GM12873 (cell line): ENCODE data around the gene RASGRP3.

ENCODE experiments used
- TF ChIP-seq, protein P1 (sequence below): IDR thresholded peaks from 2 replicates; pipeline ENCODE4 v1.5.1; 2012; ENCODE audit warnings: low read depth, mild to moderate bottlenecking, moderate library complexity, low read length, control low read depth; ENCODE audit not compliant: insufficient read depth; ENCODE audit errors: missing control alignments

RASGRP3 gene, protein sequence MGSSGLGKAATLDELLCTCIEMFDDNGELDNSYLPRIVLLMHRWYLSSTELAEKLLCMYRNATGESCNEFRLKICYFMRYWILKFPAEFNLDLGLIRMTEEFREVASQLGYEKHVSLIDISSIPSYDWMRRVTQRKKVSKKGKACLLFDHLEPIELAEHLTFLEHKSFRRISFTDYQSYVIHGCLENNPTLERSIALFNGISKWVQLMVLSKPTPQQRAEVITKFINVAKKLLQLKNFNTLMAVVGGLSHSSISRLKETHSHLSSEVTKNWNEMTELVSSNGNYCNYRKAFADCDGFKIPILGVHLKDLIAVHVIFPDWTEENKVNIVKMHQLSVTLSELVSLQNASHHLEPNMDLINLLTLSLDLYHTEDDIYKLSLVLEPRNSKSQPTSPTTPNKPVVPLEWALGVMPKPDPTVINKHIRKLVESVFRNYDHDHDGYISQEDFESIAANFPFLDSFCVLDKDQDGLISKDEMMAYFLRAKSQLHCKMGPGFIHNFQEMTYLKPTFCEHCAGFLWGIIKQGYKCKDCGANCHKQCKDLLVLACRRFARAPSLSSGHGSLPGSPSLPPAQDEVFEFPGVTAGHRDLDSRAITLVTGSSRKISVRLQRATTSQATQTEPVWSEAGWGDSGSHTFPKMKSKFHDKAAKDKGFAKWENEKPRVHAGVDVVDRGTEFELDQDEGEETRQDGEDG

DNA sequence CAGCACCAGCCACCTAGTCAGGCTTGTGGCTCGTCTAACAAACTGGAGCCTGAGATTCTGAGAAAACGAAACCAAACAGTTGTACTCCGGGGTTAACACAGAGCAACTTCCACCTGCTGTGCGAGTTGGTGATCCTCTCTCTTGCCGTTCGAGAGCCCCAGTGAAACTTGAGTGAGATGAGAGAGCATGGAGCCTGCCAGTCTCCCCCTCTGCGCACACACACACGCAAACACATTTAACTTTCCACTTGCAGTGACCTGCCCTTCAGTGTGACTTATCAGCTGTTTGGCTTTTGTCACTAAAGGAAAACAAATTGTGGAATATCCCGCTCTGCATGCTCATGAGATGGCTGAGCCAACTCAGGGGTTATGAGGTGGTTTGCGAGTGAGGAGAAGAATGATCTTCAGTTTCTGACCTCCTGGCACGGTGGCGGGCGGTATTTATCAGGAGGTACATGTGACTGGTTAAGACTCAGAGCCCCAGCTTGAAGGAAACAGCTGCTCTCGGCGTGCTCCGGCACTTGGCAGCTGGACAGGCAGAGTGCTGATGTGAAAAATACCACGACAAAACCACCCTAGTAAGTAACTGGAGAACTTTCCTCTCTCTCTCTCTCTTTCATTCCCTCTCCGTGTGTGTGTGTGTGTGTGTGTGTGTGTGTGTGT, at the start of gene RASGRP3:
TSS of gene RASGRP3 (plus strand) at position 519 of the 662 bp plus-strand sequence. CDS start 38,488 bp downstream, outside the sequence.
- TF ChIP-seq, protein P1, sequence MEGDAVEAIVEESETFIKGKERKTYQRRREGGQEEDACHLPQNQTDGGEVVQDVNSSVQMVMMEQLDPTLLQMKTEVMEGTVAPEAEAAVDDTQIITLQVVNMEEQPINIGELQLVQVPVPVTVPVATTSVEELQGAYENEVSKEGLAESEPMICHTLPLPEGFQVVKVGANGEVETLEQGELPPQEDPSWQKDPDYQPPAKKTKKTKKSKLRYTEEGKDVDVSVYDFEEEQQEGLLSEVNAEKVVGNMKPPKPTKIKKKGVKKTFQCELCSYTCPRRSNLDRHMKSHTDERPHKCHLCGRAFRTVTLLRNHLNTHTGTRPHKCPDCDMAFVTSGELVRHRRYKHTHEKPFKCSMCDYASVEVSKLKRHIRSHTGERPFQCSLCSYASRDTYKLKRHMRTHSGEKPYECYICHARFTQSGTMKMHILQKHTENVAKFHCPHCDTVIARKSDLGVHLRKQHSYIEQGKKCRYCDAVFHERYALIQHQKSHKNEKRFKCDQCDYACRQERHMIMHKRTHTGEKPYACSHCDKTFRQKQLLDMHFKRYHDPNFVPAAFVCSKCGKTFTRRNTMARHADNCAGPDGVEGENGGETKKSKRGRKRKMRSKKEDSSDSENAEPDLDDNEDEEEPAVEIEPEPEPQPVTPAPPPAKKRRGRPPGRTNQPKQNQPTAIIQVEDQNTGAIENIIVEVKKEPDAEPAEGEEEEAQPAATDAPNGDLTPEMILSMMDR = no peak

DNA sequence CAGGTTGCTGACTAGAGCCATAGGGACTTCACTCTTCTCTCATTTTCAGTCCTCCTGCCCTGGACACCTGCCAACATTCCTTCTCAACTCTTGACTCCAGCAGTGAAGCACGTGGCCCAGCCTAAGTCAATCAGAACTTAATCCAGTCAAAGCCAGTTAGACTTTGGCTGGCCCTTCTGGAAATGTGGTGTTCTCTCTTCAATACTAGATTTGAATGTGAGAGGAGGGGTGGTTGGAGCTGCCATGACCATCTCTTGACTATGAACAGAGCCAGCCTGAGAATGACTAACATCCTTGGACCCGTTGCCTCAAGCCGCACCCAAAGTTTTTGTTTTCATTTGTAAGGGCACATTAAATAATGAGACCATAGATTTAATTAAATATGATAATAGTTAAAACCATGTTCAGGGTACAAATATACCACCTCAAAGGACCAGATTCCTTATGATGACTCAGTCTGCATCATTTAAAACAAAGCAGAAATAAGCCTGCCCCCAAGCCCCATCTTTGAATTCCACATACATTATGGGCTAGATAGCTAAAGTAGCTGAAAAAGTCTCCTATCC, 49.7 kb upstream of the RASGRP3 start:
- TF ChIP-seq, protein P1 = no peak

- TF ChIP-seq, protein P1 = no peak
Measured at GRCh38 chr2:33430077-33430476, 46.4 kb upstream of the RASGRP3 start.

- TF ChIP-seq, protein P1 = no peak
Measured at GRCh38 chr2:33430856-33431255, 45.6 kb upstream of the RASGRP3 start.

DNA sequence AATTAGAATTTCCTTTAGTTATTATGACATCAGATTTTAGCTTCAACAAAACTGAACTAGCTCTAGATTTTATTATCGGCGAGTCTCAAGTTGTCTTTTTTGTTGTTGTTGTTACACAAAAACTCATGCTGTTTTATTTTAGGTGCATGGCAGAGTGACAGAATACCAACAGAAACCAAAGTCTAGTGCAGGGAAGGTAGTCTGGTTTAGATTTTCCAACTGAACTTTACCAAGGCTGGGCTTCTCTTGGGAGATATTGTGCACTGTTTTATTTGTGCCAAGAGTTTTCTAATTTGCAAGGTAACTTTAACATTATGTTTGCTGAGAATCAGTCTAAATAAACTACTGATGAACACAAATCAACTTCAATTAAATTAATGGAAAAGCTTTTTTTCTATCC, 43.6 kb upstream of the RASGRP3 start:
- TF ChIP-seq, protein P1 = no peak

- TF ChIP-seq, protein P1 = no peak
Measured at GRCh38 chr2:33433279-33434235, 42.9 kb upstream of the RASGRP3 start.
